Lung (tissue), 12 donors: ENCODE results near the gene PTGER1. TPM values are rescaled to one million over a fixed set of nuclear protein-coding genes. Genes with fewer than 3 reads are reported as not detected.

Source experiments
- ATAC-seq: fragments of 200-7000 bp; cut with Tn5 transposase; one replicate; pipeline ENCODE4 v1.9.1; 2020; ENCODE audit warnings: moderate number of reproducible peaks; ENCODE audit not compliant: insufficient read depth, low FRiP score
- DNase-seq, 3 donors: peaks; one replicate each; pipeline ENCODE4 v3.0.0-alpha.2; 2013 to 2017
- H3K27ac ChIP-seq, 2 donors: one replicate each; pipeline ENCODE4 v1.5.1; 2013; ENCODE audit warnings: mild to moderate bottlenecking in 2 of 2, moderate library complexity in 2 of 2, control low read depth in 1 of 2, inconsistent platforms in 1 of 2, low read depth in 1 of 2, low read length in 1 of 2
- H3K27me3 ChIP-seq, 3 donors: one replicate each; pipeline ENCODE4 v1.5.1; 2013; ENCODE audit warnings: low read length in 2 of 3; ENCODE audit not compliant: control insufficient read depth in 3 of 3, insufficient read depth in 3 of 3
- H3K36me3 ChIP-seq, 4 donors: one replicate each; pipeline ENCODE4 v1.5.1; 2013; ENCODE audit warnings: low read length in 4 of 4, mild to moderate bottlenecking in 1 of 4, moderate library complexity in 1 of 4; ENCODE audit not compliant: control insufficient read depth in 4 of 4, insufficient read depth in 4 of 4
- H3K4me1 ChIP-seq, 5 donors: one replicate each; pipeline ENCODE4 v1.5.1; 2013; ENCODE audit warnings: low read length in 5 of 5, mild to moderate bottlenecking in 2 of 5, moderate library complexity in 1 of 5; ENCODE audit not compliant: control insufficient read depth in 5 of 5, insufficient read depth in 5 of 5
- H3K4me3 ChIP-seq: one replicate; pipeline ENCODE4 v1.5.1; 2013; ENCODE audit warnings: mild to moderate bottlenecking, control low read depth, moderate library complexity
- H3K9ac ChIP-seq, 2 donors: one replicate each; pipeline ENCODE4 v1.5.1; 2013; ENCODE audit warnings: low read length in 2 of 2, control low read depth in 1 of 2; ENCODE audit not compliant: insufficient read depth in 1 of 2
- H3K9me3 ChIP-seq, 4 donors: one replicate each; pipeline ENCODE4 v1.5.1; 2013; ENCODE audit warnings: low read length in 3 of 4, mild to moderate bottlenecking in 1 of 4, moderate library complexity in 1 of 4; ENCODE audit not compliant: control insufficient read depth in 4 of 4, insufficient read depth in 3 of 4
- WGBS, 2 donors: extraction: QIAGEN DNeasy Blood & Tissue Kit; methylation state at CpG; one replicate each; pipeline ENCODE4 v1.1.7; 2013; 5-methylcytosine and 5-hydroxymethylcytosine counted together
- polyA plus RNA-seq, 2 donors: library from polyadenylated mRNA; stranded (reverse); fragments of 200-250 nt; gene quantifications; one replicate each; pipeline ENCODE4 v1.2.1, GENCODE V29; 2013
- total RNA-seq, 2 donors: library from RNA; depleted of rRNA in 1 of 2; stranded (reverse); fragments of >200 nt in 1 of 2; gene quantifications; one replicate each; pipeline ENCODE4 v1.2.1, GENCODE V29; 2014 to 2021
- TF ChIP-seq, protein P1 (sequence below): IDR thresholded peaks from 2 replicates; pipeline ENCODE4 v1.5.1; 2012; ENCODE audit warnings: mild to moderate bottlenecking; ENCODE audit errors: control extremely low read depth, extremely low read depth
- donor health status: control.
- donor health status: control.
- donor health status: Bipolar disorder and iron deficiency.
- donor health status: healthy.
- donor health status: DM: yes; HTN: yes; CAD: no.

Gene PTGER1
- total and polyA plus RNA-seq, 4 donors = 0.73 to 4.3 (median 1.7) TPM

DNA sequence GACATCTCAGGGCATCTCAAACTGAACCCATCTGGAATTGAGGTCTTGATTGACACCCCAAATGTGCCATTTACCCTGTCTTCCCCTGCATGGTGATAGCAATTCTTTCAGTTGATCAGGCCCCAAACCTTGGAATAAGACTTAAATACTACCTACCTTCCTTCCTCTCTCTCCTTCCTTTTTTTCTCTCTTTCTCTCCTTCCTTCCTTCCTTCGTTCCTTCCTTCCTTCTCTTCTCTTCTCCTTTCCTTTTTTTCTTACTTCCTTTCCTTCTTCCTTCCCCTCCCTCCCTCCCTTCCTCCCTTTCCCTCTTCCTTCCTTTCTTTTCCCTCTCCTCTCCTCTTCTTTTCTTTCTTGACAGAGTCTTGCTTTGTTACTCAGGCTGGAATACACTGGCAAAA is 28.1 kb upstream of the PTGER1 start:
- no peak overlapping the region for H3K9ac ChIP-seq
- TF ChIP-seq, protein P1, sequence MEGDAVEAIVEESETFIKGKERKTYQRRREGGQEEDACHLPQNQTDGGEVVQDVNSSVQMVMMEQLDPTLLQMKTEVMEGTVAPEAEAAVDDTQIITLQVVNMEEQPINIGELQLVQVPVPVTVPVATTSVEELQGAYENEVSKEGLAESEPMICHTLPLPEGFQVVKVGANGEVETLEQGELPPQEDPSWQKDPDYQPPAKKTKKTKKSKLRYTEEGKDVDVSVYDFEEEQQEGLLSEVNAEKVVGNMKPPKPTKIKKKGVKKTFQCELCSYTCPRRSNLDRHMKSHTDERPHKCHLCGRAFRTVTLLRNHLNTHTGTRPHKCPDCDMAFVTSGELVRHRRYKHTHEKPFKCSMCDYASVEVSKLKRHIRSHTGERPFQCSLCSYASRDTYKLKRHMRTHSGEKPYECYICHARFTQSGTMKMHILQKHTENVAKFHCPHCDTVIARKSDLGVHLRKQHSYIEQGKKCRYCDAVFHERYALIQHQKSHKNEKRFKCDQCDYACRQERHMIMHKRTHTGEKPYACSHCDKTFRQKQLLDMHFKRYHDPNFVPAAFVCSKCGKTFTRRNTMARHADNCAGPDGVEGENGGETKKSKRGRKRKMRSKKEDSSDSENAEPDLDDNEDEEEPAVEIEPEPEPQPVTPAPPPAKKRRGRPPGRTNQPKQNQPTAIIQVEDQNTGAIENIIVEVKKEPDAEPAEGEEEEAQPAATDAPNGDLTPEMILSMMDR = no peak
- no peak for ATAC-seq
- no peak overlapping the region for H3K4me3 ChIP-seq
- WGBS, 2 donors = 25 to 60% methylated on average over 1 of the region's 1 CpG
- DNase-seq = no peak
- peaks cover 0 to 10% (median 5%) of the 10 kb centered on the region in 5 donors for H3K4me1 ChIP-seq
- no peaks in the 10 kb centered on the region for H3K27me3 ChIP-seq
- no peaks in the 10 kb centered on the region for H3K9me3 ChIP-seq
- H3K27ac ChIP-seq = peak overlapping the region in 1 of 2 donors; percentile 24
- no peaks in the 10 kb centered on the region for H3K36me3 ChIP-seq

DNA sequence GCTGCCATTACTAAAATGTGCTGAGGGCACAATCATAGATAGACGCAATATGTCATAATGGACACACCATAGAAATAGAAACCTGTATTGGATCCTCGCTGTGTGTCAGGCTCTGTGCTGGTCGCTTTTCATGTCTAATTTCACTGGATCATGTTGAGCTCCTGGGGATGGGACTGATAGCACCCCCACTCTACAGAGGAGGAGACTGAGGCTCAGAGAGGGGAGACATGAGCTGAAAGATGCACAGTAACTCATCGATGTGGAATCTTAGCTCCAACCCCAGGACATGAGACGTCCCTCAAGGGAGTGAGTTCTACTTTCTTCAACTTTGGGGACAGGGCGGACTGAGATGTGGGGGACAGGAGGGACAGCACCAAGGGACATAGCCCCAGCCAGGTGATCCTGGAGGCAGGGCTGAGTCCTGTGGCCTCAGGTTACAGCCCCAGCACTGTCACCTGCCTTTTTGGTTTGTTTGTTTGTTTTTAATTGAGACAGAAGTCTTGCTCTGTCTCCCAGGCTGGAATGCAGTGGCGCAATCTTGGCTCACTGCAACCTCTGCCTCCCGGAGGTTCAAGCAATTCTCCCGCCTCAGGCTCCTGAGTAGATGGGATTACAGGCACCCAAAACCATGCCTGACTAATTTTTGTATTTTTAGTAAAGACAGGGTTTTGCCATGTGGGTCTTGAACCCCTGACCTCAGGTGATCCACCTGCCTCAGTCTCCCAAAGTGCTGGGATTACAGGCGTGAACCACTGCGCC is 27.4 kb upstream of the PTGER1 start:
- TF ChIP-seq, protein P1 = no peak
- no peak overlapping the region for H3K4me3 ChIP-seq
- ATAC-seq (no peak), DNase-seq (no peak)
- no peak overlapping the region for H3K9ac ChIP-seq
- H3K27ac ChIP-seq = peak overlapping the region in 1 of 2 donors; percentile 82
- 75 to 80% methylated on average over 11 of the region's 11 CpGs for WGBS, 2 donors
- no peaks in the 10 kb centered on the region for H3K27me3 ChIP-seq
- H3K9me3 ChIP-seq = no peaks in the 10 kb centered on the region
- no peaks in the 10 kb centered on the region for H3K36me3 ChIP-seq
- peaks cover 0 to 16% (median 3%) of the 10 kb centered on the region in 5 donors for H3K4me1 ChIP-seq

DNA sequence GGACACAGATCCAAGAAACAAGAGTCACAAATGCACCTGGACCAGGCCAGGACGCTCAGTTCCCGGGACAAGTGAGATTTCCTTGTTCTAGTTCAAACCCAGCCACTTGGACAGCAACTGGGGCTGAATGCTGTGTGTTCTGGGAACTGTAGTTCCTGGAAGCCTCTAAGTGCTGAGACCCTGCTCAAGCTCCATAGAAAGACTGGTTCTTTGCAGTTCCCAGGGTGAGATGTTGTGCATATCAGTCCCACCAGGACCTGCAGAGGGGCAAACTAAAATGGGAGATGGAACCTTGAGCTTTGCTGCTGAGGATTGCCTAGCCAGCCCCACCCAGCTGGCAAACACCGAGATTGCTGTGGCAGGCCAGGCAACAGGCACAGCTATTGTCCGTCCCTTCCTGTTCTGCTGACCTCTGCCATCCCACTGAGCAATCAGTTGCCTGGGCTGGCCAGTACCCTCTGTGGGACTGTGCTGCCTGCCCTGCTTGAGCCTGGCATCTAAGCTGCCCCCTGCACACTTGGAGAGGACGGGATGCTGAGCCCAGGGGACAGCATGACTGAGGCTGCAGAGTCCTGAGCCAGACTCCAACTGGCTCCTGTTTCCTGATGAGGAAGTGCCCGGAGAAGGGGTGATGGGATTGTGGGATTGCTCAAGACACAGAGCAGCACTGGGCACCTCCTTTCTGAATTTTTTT is 22.2 kb upstream of the PTGER1 start:
- Histone ChIP-seq H3K9me3 (no peaks in the 10 kb centered on the region), H3K36me3 (peaks cover 0 to 6% (median 3%) of the 10 kb centered on the region in 4 donors), H3K9ac (no peak overlapping the region), H3K4me3 (no peak overlapping the region), H3K4me1 (peaks cover 0 to 20% (median 9%) of the 10 kb centered on the region in 5 donors), H3K27me3 (no peaks in the 10 kb centered on the region), H3K27ac (peak overlapping the region in 1 of 2 donors; percentile 91)
- DNase-seq = no peak
- TF ChIP-seq, protein P1 = no peak
- WGBS, 2 donors = 36 to 54% methylated on average over 6 of the region's 6 CpGs
- no peak for ATAC-seq
